HK-2 (cell line): ENCODE data around the gene ZKSCAN4.

ENCODE experiments used
- DNase-seq: peaks from one replicate; pipeline ENCODE4 v3.0.0-alpha.2; 2018; ENCODE audit not compliant: unreplicated experiment

ZKSCAN4 gene

GRCh38 chr6:28252009-28252975 is at the start of gene ZKSCAN4:
ZKSCAN4 (minus strand) TSS chr6:28252269; CDS start chr6:28251980, 289 bp downstream.
- peak; percentile 72 for DNase-seq

- no peak for DNase-seq
Measured at GRCh38 chr6:28296520-28297060, 44.5 kb upstream of the ZKSCAN4 start.

GRCh38 chr6:28295326-28295725 is 43.3 kb upstream of the ZKSCAN4 start:
- no peak for DNase-seq

GRCh38 chr6:28291573-28291972 is 39.5 kb upstream of the ZKSCAN4 start:
- no peak for DNase-seq

- DNase-seq, result no peak
Measured at GRCh38 chr6:28282926-28283325, 30.9 kb upstream of the ZKSCAN4 start.

GRCh38 chr6:28281288-28282064 is 29.4 kb upstream of the ZKSCAN4 start, which contains the start of gene PGBD1:
PGBD1 (plus strand) TSS chr6:28281572; CDS start chr6:28283814, 2,242 bp downstream.
- DNase-seq, result peak; percentile 76

GRCh38 chr6:28280595-28281287 is 28.7 kb upstream of the ZKSCAN4 start:
- DNase-seq, result no peak

- DNase-seq, result no peak
Measured at GRCh38 chr6:28277746-28278145, 25.7 kb upstream of the ZKSCAN4 start.

- DNase-seq, result no peak
Measured at GRCh38 chr6:28274888-28275287, 22.8 kb upstream of the ZKSCAN4 start.

- DNase-seq, result no peak
Measured at GRCh38 chr6:28269492-28269891, 17.4 kb upstream of the ZKSCAN4 start.

GRCh38 chr6:28267695-28268059 is 15.6 kb upstream of the ZKSCAN4 start:
- no peak for DNase-seq

- peak; percentile 85 for DNase-seq
Measured at GRCh38 chr6:28266962-28267694, 15.1 kb upstream of the ZKSCAN4 start, which contains the start of gene ZSCAN26. ZSCAN26 (plus strand) TSS chr6:28267143; CDS start chr6:28271920, 4,777 bp downstream.

- no peak for DNase-seq
Measured at GRCh38 chr6:28266563-28266961, 14.5 kb upstream of the ZKSCAN4 start.

GRCh38 chr6:28264834-28265401 is 12.8 kb upstream of the ZKSCAN4 start:
- no peak for DNase-seq

- no peak for DNase-seq
Measured at GRCh38 chr6:28263922-28264321, 11.9 kb upstream of the ZKSCAN4 start.

- no peak for DNase-seq
Measured at GRCh38 chr6:28258877-28259777, 7.1 kb upstream of the ZKSCAN4 start, which contains the start of gene NKAPL. NKAPL (plus strand) TSS chr6:28259297; CDS start chr6:28259372, 75 bp downstream.

- no peak for DNase-seq
Measured at GRCh38 chr6:28257042-28257441, 5.0 kb upstream of the ZKSCAN4 start.

- no peak for DNase-seq
Measured at GRCh38 chr6:28254121-28254519, 2.1 kb upstream of the ZKSCAN4 start.

GRCh38 chr6:28251661-28252008 is 434 bp downstream of the ZKSCAN4 start:
- peak; percentile 31 for DNase-seq
